GM20000 (cell line): ENCODE results near the gene TSPAN18.

Experiments
- DNase-seq: peaks from one replicate; pipeline ENCODE4 v3.0.0; 2012; ENCODE audit warnings: low spot score
- TF ChIP-seq, protein P1 (sequence below): IDR thresholded peaks from 2 replicates; pipeline ENCODE4 v1.5.1; 2012; ENCODE audit warnings: mild to moderate bottlenecking, control low read depth; ENCODE audit errors: extremely low read depth, missing control alignments

TSPAN18 gene

DNA sequence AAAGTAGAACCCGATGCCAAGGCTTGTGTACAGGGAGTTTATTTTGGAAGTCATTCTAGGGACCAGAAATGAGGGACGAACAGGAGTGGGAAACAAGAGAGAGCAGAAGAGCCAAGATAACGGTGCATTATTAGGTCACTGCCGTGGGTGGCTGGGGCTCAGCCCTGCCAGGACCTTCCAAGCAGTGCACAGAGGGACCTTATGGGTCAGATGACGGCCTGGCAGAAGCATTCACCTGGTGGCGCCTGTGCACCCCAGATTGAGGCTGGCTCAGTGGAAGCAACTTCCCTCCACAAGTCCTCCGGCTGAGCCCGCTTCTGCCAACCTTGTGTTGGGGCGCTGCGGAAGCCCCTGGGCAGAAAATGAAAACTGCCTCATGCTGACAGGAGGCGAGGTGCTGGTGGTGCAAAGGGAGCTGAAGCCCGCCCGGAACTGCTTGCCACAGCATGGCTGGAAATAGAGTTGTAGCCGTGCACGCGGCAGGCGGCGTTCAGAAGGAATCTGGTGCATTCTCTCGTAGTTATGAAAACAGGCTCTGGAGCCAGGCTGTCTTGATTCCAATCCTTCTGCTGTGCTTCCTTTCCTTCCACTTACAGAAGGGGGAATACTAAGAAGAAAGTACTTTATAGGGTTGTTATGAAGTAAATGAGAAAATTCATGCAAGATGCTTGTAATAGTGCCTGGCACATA, 246.1 kb downstream of the TSPAN18 start:
- TF ChIP-seq, protein P1, sequence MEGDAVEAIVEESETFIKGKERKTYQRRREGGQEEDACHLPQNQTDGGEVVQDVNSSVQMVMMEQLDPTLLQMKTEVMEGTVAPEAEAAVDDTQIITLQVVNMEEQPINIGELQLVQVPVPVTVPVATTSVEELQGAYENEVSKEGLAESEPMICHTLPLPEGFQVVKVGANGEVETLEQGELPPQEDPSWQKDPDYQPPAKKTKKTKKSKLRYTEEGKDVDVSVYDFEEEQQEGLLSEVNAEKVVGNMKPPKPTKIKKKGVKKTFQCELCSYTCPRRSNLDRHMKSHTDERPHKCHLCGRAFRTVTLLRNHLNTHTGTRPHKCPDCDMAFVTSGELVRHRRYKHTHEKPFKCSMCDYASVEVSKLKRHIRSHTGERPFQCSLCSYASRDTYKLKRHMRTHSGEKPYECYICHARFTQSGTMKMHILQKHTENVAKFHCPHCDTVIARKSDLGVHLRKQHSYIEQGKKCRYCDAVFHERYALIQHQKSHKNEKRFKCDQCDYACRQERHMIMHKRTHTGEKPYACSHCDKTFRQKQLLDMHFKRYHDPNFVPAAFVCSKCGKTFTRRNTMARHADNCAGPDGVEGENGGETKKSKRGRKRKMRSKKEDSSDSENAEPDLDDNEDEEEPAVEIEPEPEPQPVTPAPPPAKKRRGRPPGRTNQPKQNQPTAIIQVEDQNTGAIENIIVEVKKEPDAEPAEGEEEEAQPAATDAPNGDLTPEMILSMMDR, result no peak
- DNase-seq, result no peak

DNA sequence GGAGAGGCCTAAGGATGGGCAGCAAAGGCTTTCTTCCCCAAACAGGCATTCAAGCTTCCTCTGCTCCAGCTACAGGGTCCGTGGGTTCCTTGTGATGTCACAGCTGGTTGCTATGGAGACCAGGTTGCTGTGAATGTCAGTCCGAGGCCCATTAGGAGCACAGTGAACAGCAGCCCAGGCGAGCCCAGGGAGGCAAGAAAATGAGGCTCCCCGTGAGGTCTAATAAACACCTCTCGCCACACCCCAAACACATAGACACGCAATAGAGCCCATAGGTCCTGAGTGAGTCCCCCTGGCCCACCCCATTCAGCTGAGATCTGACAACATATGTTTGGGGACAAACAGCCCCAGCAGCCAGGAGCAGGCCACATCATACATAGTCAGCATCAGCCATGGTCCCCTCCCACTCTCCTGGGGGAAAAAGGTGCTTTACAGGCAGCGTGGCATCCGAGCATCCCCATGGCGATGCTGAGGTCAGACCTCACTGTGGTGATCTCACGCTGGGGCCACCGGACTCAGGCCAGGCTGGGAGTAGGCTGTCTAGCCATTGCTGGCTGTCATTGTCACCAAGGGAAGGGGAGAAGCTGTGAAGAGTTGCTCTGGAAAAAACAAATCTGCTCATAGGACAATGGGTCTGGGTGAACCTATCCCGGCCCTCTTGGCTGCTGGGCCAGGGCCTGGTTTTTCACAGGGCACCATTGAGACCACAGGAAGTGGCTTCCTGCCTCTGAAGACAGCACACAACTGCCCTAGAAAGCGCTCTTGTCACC, 247.1 kb downstream of the TSPAN18 start:
- TF ChIP-seq, protein P1, result no peak
- no peak for DNase-seq

DNA sequence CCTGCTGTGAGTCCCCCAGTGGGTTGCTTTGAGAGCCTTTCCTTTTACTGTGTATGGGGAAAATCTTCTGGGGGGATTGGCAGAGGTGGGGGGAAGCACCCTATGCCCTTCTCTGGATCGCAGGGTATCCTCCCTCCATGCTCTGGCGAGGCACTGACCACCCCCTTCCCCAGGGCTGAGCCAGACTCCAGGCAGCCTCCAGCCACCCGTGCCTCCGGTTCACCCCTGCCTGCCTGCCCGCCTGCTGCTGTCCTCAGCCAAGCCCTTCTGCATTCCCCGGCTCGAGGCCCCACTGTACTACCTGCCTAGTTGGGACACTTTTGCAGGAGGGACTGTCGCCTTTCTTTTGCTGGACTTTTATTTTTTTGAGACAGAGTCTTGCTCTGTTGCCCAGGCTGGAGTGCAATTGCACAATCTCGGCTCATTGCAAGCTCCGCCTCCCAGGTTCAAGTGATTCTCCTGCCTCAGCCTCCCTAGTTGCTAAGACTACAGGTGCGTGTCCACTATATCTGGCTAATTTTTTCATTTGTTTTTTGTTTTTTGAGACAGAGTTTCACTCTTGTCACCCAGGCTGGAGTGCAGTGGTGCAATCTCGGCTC, 247.7 kb downstream of the TSPAN18 start:
- no peak for DNase-seq
- TF ChIP-seq, protein P1, result no peak

DNA sequence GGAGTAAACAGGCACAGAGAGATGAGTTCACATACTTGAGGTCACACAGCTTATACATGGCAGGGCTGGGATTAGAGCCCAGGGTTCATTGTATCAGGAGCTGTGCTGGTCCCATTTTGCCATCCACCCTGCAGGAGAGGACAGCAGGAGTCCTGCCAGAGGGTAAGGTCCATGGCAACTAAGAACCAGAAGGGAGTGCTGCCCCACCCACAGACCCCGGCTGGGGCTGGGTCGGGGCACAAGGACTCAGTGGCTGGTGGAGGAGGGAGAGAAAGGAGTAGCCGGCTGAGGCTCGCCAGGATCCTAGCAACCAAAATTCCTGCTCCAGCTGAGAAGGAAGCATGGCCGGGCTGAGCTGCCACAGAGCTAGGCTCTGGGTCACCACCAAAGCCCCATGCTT, 249.8 kb downstream of the TSPAN18 start:
- no peak for DNase-seq
- TF ChIP-seq, protein P1, result no peak

DNA sequence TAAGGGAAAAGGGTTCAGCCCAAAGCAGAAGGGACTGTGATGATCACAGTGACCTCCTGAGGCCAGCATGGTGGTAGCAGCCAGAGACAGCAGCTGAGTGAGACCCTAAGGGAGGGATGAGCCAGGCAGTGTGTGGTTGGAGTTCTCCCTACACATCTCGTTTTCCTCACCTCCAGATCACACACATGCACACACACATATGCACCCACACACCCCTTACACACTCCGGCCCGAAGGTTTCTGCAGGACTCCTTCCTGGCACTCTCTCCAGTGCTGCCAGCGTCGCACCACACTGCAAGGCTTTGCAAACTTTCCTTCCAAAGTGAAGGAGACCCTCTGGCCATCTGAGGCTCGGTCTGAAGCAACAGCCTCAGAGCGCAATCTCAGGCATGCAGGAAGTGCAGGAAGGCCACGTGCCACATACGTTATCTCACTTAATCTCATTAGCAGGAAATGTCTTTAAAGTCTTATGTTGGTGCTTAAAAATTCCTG, 250.8 kb downstream of the TSPAN18 start:
- no peak for DNase-seq
- TF ChIP-seq, protein P1, result no peak

DNA sequence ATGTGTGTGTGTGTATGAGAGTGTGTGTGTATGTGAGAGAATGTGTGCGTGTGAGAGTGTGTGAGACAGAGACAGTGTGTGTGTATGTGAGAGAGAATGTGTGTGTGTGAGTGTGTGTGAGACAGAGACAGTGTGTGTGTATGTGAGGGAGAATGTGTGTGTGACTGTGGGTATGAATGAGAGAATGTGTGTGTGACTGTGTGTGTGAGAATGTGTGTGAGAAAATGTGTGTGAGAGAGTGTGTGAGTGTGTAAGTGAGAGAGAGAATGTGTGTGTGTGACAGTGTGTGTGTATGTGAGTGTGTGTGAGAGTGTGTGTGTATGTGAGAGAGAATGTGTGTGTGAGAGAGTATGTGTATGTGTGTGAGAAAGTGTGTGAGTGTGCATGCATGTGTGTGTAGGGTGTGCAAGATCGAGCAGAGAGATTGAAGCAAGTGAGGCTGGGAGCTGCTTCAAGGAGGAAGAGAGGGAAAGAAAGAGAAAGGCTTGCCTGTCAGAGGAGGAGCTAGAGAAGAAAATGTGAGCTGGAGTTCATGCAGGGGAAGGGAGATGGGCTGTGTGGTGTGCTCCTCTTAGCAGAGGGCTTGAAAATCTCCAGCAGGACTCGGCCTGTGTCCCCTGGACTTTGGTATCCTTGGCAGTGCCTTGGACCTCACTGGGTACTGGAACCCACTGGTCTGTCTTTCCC, 251.7 kb downstream of the TSPAN18 start:
- no peak for DNase-seq
- TF ChIP-seq, protein P1, result no peak
